Activated T-cell treated with anti-CD3 and anti-CD28 coated beads, Interleukin-2, amount 50 U/mL, for 1 hour (primary cell): ENCODE results near the gene MLH1.
"Not testable (repeated sequence)": the region's sequence is repeated elsewhere in the genome, so short reads cannot be mapped to it uniquely, and the experiment has no call there.

Experiments used
- DNase-seq: peaks from one replicate; pipeline ENCODE4 v3.0.0-alpha.2; 2020

MLH1 gene

DNA sequence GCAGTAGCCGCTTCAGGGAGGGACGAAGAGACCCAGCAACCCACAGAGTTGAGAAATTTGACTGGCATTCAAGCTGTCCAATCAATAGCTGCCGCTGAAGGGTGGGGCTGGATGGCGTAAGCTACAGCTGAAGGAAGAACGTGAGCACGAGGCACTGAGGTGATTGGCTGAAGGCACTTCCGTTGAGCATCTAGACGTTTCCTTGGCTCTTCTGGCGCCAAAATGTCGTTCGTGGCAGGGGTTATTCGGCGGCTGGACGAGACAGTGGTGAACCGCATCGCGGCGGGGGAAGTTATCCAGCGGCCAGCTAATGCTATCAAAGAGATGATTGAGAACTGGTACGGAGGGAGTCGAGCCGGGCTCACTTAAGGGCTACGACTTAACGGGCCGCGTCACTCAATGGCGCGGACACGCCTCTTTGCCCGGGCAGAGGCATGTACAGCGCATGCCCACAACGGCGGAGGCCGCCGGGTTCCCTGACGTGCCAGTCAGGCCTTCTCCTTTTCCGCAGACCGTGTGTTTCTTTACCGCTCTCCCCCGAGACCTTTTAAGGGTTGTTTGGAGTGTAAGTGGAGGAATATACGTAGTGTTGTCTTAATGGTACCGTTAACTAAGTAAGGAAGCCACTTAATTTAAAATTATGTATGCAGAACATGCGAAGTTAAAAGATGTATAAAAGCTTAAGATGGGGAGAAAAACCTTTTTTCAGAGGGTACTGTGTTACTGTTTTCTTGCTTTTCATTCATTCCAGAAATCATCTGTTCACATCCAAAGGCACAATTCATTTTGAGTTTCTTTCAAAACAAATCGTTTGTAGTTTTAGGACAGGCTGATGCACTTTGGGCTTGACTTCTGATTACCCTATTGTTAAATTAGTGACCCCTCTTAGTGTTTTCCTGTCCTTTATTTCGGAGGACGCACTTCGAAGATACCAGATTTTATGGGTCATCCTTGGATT lies at the start of gene MLH1:
TSS of gene MLH1 (plus strand) at position 193 of the 958 bp plus-strand sequence. CDS start at position 223, 30 bp downstream.
- peak; percentile 93 for DNase-seq

DNA sequence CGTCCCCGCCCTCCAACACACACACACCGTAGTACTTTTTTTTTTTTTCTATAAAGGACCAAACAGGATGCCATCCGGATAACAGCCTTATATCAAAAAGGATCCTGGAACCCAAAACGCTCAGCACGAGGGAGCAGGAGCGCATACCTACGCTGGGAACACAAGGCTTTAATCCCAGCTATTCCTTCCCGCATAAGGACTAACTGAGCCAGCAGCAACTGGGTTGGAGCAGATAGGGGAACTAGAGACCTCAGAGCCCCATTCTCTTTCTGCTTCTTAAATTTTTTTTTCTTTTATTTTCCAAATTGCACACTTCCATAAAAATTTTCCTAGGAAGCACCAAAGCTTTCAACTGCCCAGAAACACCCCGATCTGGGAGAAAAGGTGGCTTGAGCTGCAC lies 49.7 kb upstream of the MLH1 start:
- DNase-seq = no peak

DNA sequence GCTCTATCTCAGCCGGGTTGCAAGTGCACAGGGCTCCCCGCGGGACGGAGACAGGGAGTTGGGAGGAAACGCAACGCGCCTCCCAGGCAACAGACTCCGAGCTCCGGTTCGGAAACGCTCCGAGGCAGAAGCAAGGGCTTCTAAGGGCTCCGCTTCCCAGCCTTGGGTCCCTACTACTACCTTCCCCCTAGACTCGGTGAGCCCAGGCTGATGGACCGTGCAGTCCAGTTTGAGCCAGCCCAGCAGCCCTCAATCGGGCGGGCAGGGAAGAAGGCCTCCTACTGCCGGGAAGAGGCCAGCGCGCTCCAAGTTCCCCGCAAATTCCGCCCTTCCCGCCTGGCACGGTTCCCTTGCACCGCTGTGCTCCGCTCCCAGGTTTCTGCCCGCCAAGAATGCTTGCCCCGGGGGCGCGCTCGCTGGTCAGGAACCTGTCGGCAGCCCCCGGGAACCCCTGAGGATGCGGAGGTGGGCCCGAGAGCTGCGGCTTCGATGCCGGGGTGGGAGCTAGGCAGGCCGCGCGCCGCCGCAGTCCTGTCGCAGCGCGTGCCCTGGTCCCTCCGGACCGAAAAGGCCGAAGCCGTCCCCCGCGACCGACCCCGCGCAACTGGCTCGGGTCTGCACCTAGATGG lies 49.2 kb upstream of the MLH1 start:
- DNase-seq = peak; percentile 42

DNA sequence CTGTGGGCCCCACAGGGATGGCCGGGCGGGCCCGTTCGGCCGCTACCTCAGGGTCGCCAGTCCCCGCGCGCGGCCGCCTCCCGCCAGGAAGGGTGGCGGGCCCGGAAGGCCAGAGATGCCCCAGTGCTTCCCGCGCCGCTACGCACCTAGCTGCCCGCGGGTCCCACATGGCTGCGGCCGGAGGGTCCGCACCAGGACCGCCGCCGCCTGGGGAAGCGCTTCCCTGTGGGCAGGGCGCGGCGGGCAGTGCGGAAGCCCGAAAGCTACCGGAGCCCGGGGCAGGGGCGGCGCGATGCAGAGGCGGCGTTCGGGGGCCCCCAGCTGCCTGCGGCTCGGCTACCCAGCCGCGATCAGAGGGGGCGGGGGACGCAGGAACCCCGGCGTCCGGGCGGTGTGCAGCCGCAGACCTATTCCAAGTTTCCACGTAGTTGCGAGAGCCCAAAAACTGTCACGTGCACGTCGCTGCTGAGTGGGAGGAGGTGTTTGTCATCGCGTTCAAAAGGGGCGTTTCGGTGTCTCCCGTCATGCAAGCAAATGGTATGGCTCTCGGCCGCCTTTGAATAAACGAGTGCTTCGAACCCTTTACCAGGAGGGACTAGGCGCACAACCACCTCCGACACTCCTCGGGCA lies 48.6 kb upstream of the MLH1 start, which contains the start of gene TRANK1:
TSS of gene TRANK1 (minus strand) at position 414 of the 630 bp plus-strand sequence. CDS start at position 169, 245 bp downstream.
- peak; percentile 80 for DNase-seq

DNA sequence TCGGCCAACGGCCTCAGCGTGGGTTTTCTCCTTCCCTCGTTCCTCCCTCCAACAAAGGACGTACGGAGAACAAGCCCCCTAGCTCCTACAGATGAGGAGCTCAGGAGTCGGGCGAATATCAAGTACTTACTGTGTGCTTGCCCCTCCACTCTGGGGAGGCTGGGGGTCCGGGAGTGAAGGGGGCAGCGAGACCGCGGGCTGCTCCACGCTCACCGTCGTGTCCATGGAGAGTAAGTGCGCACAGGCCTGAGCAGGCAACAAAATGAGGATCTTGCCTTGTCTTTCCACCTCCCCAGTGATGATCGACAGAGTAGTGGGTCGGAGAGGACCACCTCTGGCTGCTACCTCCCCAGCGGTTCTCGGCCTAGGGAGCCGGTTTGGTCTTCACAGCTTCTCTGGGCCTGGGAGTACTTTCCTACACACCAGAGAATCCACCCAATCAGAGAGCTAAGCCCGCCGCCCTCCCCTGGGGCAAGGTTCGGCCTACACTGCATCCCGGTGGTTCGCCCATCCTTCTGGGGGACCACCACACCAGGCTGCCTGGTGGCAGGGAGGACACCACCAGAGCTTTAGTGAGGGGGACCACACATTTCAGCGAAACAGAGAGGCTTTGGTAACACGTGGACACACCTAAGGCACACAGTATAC lies 47.9 kb upstream of the MLH1 start:
- DNase-seq = no peak

DNA sequence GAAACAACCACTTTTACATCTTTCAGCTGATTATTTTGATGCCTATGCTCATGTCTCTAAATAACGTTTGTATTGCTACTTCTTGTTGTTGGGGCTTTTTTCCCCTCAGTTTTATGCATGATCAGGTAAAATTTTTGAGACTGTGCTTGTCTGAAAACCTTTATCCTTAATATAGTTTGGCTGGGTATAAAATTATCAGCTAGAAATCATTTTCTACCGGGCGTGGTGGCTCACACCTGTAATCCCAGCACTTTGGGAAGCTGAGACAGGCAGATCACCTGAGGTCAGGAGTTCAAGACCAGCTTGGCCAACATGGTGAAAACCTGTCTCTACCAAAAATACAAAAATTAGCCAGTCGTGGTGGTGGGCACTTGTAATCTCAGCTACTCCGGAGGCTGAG lies 45.5 kb upstream of the MLH1 start:
- not testable (repeated sequence) for DNase-seq

DNA sequence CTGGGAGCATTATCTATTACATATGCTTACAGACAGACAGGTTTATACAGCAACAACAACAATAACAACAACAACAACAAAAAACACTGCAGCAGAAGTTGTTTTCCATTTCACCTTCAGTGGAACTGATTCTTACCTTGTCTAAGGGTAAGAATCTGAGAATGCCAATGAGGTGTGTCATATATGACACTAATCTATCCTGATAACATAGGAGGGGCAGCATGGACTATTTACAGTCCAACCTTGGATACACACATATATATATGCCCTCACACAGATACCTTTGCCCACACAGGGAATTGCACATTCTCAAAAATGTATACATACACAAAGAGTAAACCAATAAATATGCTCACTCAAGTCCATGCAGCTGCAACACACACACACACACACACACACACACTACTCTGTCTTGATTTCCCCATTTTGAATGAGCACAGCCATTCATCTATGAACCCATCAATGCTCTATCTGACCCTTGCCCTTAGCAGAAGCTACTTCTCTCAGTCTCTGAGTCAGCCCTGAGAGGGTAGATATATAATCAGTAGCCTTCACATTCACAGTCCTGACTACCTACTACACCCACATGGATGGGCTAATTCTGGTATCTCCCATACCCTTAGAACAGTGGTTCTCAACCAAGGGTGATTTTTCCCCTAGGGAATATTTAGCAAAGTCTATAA lies 38.7 kb upstream of the MLH1 start:
- DNase-seq = no peak

DNA sequence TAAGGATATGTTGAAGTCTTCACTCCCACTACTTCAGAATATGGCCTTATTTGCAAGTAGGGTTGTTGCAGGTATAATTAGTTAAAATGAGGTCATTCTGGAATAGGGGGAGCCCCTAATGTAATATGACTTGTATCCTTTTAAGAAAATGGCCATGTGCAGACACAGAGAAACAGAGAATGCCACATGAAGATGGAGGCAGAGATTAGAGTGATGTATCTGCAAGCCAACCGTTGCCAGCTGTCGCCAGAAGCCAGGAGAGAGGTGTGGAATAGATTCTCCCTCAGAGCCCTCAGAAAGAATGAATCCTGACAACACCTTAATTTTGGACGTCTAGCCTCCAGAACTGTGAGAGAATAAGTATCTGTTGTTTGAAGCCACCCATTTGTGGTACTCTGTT lies 37.2 kb upstream of the MLH1 start:
- DNase-seq = no peak

DNA sequence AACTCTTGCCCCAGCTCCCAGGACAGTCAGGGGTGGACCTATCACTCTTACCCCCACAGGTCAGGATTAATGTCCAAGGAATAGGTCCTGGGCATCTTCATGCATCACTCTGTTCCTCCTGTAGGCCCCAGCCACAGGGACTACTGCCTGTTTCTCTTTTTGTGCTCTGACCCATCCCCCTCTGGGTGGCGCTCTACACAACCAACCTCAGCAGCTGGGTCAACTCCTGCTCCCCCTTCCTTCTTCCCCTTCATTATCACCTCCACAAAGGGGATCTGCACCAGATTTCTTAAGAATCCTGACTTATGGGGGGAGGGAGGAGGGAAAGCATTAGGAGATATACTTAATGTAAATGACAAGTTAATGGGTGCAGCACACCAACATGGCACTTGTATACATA lies 36.3 kb upstream of the MLH1 start:
- DNase-seq = no peak

DNA sequence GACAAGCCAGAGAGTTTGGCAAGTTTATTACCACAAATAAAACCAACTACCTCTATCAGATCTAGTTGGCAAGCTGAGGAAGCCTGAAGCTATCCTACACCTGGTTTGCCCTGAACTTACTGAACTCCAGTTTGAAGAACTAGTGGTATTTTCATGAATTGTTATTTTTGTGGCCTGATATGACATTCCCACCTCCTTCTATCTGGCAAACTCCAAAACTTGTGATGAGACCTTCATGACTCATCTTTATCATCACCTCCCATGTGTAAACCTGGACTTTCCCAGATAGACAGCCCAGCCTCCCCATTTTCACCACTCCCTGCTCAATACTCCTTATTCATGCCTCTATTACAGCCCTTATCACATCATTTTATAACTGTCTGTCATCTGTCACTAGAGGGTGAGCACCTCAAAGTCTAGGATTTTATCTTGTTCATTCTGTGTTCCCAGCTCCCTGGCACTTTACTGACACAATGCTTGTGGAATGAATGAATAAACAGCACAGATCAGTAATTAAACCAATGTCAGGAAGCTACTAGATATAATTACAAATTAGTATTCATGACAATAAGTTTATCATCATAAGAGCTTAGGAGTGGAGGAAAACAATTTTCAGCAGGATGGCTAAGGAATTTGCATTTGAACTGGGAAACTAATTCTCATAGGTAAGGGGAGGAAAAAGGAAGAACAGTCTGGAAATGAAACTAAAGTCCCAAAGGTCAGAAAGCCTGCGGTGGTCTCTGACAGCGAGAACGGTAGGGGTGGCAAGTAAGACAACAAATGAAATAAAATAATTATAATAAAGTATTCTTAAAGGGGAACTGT lies 35.2 kb upstream of the MLH1 start:
- no peak for DNase-seq

DNA sequence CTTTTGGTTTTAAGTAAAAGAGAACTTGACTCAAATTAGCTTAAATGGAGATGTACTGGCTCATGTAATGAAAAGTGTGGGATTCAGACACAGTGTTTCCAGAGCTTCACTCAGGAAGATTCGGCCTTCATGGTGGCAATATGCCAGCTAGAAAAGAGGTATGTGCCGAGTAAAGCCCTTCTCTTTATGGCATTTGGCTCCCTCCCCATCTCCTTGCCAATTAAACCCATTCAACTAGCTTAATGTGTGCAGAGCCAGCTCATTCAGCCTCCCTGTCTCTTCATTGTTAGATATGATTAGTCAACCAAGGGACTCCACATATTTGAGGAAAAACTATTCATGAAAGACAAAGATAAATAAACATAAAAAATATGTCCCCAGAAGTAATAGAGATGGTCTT lies 33.5 kb upstream of the MLH1 start:
- no peak for DNase-seq

DNA sequence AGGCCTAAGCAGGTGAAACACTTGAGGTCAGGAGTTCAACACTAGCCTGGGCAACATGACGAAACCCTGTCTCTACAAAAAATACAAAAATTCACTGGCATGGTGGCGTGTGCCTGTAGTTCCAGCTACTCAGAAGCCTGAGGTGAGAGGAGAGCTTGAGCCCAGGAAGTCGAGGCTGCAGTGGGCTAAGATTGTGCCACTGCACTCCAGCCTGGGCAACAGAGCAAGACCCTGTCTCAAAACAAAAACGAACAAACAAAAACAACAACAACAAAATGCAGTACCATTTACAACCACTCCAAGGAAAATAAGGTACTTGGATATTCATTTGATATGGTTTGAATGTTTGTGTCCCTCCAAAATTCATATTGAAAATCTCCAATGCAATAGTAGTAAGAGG lies 32.8 kb upstream of the MLH1 start:
- DNase-seq = no peak

DNA sequence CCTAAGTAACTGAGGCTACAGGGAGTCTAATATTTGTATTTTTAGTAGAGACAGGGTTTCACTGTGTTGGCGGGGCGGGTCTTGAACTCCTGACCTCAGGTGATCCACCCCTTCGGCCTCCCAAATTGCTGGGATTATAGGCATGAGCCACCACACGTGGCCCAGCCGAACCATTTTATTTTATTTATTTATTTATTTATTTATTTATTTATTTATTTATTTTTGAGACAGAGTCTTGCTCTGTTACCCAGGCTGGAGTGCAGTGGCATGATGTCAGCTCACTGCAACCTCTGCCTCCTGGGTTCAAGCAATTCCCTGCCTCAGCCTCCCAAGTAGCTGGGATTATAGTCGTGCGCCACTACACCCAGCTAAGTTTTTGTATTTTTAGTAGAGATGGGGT lies 30.3 kb upstream of the MLH1 start:
- DNase-seq = not testable (repeated sequence)

DNA sequence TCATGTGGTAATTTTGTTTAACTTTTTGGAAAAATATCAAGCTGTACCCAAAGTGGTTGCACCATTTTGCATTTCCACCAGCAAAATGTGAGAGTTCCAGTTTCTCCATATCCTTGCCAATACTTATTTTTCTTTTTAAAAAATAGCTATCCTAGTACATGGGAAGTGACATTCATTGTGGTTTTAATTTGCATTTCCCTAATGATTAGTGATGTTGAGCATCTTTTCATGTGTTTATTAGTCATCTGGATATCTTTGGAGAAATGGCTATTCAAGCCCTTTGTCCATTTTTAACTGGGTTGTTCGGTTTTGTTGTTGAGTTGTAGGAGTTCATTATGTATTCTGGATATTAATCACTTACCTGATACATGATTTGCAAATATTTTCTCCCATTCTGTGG lies 29.0 kb upstream of the MLH1 start:
- no peak for DNase-seq

DNA sequence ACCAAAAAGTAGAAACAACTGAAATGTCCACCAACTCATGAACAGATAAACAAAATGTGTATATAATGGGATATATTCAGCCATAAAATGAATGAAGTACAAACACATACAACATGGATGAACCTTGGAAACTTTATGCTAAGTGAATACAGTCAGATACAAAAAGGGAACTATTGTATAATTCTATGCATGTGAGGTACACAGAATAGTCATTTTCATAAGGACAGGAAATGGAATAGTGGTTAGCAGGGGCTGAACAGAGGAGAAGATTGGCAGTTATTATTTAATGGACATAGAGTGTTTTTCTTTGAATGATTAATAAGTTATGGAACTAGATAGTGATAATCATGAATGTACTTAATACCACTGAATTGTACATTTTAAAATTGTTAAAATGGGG lies 28.5 kb upstream of the MLH1 start:
- DNase-seq = no peak

DNA sequence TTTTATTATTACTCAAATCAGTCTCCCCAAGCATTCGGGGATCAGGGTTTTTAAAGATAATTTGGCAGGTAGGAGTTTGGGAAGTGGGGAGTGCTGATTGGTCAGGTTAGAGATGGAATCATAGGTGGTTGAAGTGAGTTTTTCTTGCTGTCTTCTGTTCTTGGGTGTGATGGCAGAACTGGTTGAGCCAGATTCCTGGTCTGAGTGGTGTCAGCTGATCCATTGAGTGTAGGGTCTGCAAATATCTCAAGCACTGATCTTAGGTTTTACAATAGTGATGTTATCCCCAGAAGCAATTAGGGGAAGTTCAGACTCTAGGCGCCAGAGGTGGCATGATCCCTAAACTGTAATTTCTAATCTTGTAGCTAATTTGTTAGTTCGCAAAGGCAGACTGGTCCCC lies 27.9 kb upstream of the MLH1 start:
- DNase-seq = no peak

DNA sequence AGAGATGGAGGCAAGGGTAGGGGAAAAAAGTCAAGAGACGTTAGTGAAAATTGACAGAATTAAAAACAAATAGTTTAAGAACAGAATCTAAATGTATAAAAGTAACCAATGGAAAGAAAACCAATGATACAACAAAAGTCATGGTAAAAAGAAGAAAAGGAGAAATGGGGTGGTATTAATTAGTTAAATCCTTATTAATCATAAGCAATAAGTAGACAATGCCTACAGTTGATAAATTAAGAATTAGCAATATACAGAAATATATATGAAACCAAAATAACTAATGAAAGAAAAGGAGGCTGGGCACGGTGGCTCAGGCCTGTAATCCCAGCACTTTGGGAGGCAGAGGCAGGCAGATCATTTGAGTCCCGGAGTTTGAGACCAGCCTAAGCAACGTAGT lies 24.2 kb upstream of the MLH1 start:
- no peak for DNase-seq

DNA sequence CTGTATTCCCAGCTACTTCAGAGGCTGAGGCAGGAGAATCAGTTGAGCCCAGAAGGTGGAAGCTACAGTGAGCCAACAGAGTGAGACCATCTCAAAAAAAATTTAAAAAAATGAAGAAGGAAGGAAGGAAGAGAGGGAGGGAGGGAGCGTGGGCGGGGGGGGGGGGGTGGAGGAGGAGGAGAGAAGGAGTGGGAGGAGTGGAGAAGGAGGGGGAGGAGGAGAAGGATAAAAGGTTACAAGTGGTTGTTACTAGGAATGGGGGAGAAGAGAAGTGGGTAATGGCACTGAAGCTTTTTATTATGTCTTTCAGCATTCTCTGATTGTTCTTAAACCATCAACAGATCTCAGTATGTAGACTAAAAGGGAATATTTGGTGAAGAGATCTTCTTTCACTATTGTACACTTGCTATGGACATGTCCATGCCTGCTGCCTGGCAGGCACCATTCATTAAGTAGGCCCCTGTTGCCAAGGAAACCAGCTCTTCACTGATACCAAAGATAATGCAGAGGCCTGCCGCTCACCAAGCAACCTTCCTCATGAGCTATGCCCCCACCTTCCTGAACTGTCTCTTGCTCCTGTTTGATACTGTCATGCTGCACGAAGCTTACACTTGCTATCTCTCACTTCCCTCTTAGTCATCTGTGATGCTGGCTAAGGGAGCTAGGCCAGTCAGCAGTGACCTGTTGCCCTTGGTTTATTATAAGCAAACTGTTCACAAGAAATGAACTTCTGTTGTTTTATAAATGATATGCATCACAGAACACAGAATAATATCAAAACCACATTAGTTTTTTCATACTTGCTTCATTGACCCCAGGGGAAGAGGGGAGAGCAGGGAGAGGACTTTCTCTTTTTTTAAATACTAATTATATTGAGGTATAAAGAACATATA lies 23.5 kb upstream of the MLH1 start:
- no peak for DNase-seq

DNA sequence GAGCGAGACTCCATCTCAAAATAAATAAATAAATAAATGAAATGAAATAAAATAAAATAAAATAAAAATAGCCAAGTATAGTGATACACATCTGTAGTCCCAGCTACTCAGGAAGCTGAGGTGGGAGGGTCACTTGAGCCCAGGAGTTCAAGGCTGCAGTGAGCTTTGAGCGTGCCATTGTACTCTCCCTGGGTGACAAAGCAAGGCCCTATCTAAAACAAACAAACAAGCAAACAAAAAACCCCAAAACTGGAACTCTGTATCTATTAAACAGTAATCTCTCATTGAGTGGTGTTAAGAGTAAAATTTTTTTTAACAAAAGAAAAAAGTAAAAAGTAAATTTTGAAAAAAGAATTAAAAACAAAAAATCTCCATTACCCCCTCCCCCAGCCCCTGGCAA lies 21.2 kb upstream of the MLH1 start:
- no peak for DNase-seq

DNA sequence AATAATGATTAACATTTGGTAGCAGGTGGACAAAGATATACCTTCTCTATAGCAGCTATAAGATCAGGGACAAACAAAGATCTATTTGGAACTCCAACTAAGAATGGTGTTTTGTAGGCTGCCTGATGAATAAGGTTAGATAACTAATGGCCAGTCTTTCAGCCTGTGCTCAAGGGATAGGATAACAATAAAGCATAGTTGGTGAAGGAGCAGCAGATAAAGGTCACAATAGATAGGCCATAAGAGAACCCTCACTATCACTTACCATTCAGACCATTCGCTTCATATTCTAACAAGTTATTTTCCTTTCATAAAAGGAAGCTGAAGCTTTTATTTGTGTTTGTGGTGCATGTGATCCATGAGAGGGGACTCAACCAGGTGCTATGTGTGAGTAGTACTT lies 20.2 kb upstream of the MLH1 start:
- DNase-seq = no peak

DNA sequence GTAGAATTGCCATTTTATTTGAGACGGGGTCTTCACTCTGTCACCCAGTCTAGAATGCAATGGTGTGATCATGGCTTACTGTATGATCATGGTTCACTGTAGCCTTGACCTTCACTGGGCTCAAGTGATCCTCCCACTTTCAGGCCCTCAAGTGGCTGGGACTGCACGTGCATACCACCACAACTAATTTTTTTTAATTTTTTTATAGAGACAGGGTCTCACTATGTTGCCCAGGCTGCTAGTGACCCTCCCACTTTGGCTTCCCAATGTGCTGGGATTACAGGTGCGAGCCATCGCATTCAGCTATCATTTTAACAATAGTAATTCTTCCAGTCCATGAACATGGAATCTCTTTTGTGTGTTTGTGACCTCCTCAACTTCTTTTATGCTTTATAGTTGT lies 12.3 kb upstream of the MLH1 start:
- DNase-seq = no peak
